Stimulated activated CD4-positive, alpha-beta T cell treated with anti-CD3 and anti-CD28 coated beads, Interleukin-12 subunit alpha, Interleukin-12 subunit beta, amount 100 ng/mL, for 24 hours (primary cell): ENCODE data around the gene GAS2.

ENCODE experiments used
- DNase-seq, 2 experiments: peaks; one replicate each; pipeline ENCODE4 v3.0.0-alpha.2; 2020; ENCODE audit warnings: low read depth in 2 of 2

The GAS2 gene

GRCh38 chr11:22728600-22729389 is 62.4 kb downstream of the GAS2 start:
- no peak for DNase-seq

DNA sequence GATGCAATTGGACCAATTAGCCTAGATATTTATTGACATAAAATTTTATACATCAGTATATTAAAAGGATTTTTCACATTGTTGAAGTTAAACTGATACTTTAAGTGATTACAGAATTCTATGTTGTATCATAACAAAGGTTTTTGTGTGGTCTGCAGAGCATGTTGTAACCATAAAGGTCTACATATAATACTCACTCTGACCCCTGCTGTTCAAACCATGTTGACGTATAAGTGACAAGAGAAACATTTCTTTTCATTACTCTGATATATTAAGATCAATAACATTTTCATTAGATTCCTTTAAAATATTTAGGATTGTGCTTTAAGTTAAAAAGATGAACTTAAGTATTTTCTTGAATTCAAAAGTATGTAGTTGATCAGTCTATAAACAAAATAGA is 63.9 kb downstream of the GAS2 start:
- DNase-seq, result no peak

- no peak for DNase-seq
These were observed 66.2 kb downstream of the GAS2 start for GRCh38 chr11:22732588-22732987.

DNA sequence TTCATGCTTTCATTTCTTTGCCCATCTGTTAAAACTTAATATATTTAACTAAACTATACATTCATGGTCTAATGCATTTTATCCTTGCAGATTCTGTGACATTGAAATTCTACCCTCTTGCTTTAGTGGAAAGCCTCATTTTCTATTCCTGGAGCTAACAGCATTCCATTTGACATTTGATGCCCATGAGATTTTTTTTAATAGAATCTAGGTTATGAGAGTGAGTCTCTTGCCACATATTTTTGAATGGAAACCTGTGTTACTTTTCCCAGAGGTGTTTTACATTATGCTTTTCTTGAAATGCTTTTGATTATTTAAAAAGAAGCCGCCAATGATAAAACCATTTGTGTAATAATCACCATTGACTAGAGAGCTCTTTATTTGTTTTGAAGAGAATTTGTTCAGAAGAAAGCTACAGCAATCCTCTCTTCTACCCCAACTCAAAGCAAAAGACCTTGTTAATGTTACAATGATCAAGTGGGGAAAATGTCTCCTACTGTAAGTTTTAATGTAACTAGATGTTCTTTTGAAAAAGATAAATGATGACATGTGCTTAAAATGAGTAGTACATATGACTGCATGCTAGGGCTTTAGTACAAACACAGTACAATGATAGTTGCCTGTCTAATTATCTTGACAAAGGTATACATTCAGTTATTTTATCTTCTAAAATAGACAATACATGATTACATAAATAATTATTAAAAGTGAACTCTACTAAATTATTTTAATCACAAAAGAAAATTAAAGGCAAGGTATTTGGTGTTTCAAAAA is 67.3 kb downstream of the GAS2 start:
- DNase-seq, result no peak

- DNase-seq, result no peak
These were observed 68.4 kb downstream of the GAS2 start for GRCh38 chr11:22734628-22735345.

DNA sequence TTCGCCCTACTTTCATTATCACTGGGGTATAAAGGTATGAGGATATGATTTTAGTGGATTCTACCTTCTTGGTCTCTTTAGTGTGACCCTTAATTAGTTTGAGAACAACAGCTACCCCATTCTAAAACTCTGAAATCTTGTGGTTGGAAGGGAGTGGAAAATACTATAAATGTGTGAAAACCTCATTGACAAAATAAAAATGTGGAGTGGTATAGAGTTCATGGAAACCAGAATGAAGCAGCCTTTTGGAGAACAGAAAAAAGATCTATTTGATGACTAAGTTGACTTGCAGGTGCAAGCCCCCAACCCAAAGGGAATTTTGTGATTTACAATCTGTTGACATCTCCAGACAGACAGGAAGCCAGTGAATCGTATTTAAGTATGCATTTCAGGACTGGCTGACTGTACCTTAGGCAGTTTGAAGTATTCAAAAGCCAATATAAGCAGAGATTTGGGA is 75.8 kb downstream of the GAS2 start:
- DNase-seq, result no peak

DNA sequence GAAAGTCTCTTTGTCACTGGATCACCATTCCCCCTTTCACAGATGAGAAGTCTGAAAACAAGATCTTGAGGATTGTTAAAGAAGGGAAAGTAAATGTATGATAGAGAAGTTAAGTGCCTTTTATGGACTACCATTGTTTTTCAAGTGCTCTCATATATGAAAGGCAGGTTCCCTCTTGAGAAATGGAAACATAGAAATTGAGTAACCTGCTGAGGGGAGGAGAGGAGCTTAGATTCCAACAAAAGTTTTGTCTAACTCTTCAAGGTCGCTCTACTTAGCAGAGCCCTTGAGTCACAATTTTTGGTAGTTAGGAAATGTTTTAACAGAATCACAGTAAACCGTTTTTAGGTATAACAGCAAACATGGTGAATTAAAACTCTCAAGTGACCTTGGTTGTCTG is 83.1 kb downstream of the GAS2 start:
- DNase-seq, result no peak

DNA sequence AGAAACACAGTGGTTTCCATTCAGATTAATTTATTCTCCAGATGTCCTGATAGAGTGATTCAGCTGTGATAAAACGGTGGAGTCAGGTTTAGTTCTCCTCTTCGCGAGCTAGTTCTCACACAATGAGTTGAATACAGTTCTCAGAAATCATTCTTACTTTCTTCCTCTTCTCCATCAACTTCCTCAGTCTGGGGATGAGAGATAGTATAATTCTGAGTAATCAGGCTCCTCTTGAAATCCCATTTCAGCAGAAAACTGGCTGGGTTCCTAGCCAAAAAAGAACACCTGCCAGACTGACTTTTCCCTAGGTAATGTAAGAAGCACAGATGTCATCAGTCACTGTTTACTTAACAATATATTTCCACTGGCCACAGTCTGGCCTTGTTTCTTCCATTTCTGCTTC is 86.5 kb downstream of the GAS2 start:
- no peak for DNase-seq

GRCh38 chr11:22753416-22753815 is 87.0 kb downstream of the GAS2 start:
- DNase-seq, result no peak

- no peak for DNase-seq
These were observed 94.7 kb downstream of the GAS2 start for GRCh38 chr11:22761066-22761465.

DNA sequence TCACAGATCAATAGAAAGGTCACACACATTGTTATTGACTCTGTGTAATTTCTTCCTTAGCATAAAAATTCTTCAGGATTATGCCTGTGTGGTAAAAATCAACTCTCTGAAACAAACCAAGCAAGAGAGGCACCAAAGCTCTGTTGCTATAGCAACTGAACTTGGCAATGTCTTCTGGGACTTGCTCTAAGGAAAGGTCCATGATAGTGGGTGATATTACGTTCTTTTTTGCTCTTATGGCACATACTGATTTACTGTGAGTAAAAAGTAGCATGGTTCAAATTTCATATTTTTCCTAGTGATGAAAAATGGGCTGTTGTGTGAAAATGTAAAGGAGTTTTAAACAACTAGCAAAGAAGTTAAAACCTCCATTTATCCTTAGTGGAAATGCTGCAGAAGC is 96.8 kb downstream of the GAS2 start:
- DNase-seq, result no peak

DNA sequence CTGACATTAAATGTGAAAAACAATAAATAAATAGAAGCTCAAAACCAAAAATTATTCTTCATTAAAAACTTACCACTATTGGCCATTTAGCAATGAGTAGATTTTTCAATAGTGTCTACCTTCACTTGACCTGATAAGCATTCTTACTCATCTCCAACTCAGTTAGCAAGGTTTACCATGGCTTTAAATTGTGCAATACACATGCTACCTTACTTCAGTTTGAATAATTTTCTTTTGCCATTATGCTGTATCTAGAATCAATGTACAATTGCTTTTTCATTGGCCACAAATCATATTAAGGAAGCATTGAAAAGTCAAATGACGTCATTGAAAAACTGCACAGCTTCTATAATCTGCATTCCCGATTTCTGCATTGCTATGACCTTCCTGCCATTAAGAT is 98.3 kb downstream of the GAS2 start:
- DNase-seq, result no peak

DNA sequence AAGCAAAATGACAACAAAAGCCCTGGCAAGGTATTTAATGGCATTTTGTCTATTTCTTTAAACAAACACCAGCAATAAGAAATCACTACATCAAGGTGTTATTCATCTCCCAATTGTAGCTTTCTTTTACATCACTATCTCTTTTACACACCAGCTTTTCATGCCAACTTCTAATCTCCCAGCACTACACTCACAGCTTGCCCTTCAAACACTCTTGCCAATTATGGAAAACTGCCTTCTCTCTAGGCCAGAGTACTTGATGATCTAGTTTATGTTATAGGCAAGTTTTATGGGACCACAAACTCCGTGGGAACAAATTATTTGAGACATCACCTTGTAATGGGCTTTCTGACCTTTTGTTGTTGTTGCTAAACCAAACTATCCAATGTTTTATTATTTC is 101.9 kb downstream of the GAS2 start:
- DNase-seq, result no peak

- no peak for DNase-seq
These were observed 102.7 kb downstream of the GAS2 start for GRCh38 chr11:22769081-22769480.

DNA sequence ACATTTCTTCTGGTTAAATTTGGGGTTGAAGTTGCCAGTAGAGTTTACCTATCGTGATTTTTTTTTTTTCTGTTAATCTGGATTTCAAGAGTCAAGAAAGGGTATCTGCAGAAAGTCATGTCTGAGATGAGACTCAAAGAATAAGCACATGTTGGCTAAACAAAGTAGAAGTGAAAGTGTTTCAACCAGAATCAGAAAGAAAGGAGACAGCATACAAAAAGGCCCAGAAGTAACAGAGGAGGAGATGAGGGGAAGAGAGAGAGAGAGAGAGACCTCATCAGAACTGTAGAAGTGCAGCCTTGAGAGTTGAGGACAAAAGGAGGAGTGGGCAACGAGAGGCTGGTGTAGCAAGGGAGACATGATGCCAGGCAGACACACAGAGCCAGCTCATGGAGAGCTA is 108.3 kb downstream of the GAS2 start:
- DNase-seq, result no peak

GRCh38 chr11:22775248-22775647 is 108.8 kb downstream of the GAS2 start:
- no peak for DNase-seq

GRCh38 chr11:22778642-22779041 is 112.2 kb downstream of the GAS2 start:
- DNase-seq, result no peak

DNA sequence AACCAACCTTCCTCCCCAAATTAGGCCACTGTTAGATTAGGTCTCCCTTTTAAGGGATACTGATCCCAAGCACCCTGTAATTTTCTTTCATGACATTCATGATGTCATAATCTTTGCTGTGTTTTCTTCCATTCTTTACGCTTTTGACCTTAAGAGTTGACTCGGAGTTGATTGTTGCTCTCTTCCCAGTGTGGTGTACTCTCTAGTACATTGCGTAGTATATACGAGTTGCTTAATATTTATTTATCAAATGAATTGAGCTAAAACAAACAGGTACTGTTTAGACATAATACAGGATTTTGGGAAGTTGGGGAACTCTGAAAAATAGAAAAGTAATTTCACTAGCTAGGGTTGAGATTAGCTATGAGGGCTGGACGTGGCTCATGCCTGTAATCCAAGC is 113.4 kb downstream of the GAS2 start:
- no peak for DNase-seq

GRCh38 chr11:22780952-22781593 is 114.7 kb downstream of the GAS2 start:
- no peak for DNase-seq

DNA sequence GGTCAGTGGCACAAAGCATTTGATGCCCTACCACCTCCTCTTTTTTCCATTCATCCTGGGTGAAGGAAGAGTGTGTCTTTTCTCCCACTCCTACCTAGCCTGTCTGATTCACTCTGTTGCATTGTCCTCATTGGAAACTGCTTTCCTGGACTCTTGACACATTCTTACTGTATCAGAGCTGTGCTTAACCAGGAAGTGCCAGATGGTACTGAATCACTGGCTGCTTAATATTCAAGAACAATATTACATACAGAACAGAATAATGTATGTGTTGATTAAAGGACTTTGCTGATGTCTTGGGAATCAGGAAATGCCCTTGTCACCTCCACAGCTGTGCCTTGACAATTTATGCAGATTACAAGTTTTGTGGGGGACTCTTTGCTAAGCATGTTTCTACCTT is 118.8 kb downstream of the GAS2 start:
- no peak for DNase-seq

GRCh38 chr11:22786475-22786874 is 120.1 kb downstream of the GAS2 start:
- no peak for DNase-seq

DNA sequence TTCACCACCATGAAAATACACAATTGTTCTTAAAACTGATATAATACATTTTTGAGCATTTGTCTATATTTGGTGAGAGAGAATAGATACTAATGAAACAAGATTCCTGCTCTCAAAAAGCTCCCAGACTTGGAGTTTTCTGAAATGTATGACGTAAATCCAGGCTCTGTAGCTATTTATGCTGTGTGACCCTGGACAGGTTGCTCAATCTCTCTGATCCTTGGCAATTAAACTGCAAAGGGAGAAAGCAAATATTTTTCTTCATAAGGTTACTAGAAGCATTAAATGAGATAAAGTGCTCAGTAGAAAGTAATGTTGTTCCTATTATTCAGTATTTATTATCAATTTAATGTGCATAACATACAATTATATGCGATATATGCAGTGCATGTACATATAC is 120.6 kb downstream of the GAS2 start:
- DNase-seq, result no peak
